Liver (tissue), 9 donors: Measurements from ENCODE around the gene ZFAND2A. TPM values are rescaled to one million over a fixed set of nuclear protein-coding genes. Genes with fewer than 3 reads are reported as not detected.

Experiments
- DNase-seq: peaks from one replicate; pipeline ENCODE4 v3.0.0-alpha.2; 2017; ENCODE audit warnings: low spot score
- H3K27ac ChIP-seq, 2 donors: one replicate each; pipeline ENCODE4 v1.7.0; 2013; ENCODE audit warnings: inconsistent platforms in 2 of 2, low read length in 2 of 2, control low read depth in 1 of 2, low read depth in 1 of 2, mild to moderate bottlenecking in 1 of 2
- H3K27me3 ChIP-seq, 4 donors: one replicate each; pipeline versions ENCODE4 v1.6.1 to v1.7.0; 2013; ENCODE audit warnings: low read length in 3 of 4, inconsistent platforms in 1 of 4, mild to moderate bottlenecking in 1 of 4, moderate library complexity in 1 of 4; ENCODE audit not compliant: control insufficient read depth in 4 of 4, insufficient read depth in 4 of 4
- H3K36me3 ChIP-seq, 4 donors: one replicate each; pipeline versions ENCODE4 v1.6.1 to v1.7.0; 2013; ENCODE audit warnings: low read length in 3 of 4, mild to moderate bottlenecking in 3 of 4, low read depth in 1 of 4, moderate library complexity in 1 of 4; ENCODE audit not compliant: control insufficient read depth in 4 of 4, insufficient read depth in 3 of 4
- H3K4me1 ChIP-seq, 4 donors: one replicate each; pipeline versions ENCODE4 v1.6.1 to v1.7.0; 2013; ENCODE audit warnings: low read length in 3 of 4, mild to moderate bottlenecking in 3 of 4, moderate library complexity in 1 of 4; ENCODE audit not compliant: control insufficient read depth in 4 of 4, insufficient read depth in 4 of 4
- H3K4me3 ChIP-seq, 3 donors: one replicate each; pipeline versions ENCODE4 v1.6.1 to v1.7.0; 2013; ENCODE audit warnings: low read length in 3 of 3, control low read depth in 1 of 3, low read depth in 1 of 3, mild to moderate bottlenecking in 1 of 3
- H3K9ac ChIP-seq, 2 donors: one replicate each; pipeline ENCODE4 v1.7.0; 2013; ENCODE audit warnings: low read length in 2 of 2, mild to moderate bottlenecking in 2 of 2, moderate library complexity in 2 of 2, control low read depth in 1 of 2, low read depth in 1 of 2
- H3K9me3 ChIP-seq, 4 donors: one replicate each; pipeline versions ENCODE4 v1.6.1 to v1.7.0; 2013; ENCODE audit warnings: low read length in 3 of 4; ENCODE audit not compliant: control insufficient read depth in 4 of 4
- EGR1 ChIP-seq, 2 donors: IDR thresholded peaks; 2 replicates each; pipeline ENCODE4 v1.6.1; 2016 to 2018; ENCODE audit warnings: antibody characterized with exemption in 2 of 2, low read depth in 2 of 2
- GABPA ChIP-seq, 2 donors: IDR thresholded peaks in 1 of 2; conservative IDR thresholded peaks in 1 of 2; 2 replicates each; pipeline ENCODE4 v1.6.1; 2016; ENCODE audit warnings: antibody characterized with exemption in 2 of 2, mild to moderate bottlenecking in 1 of 2, moderate library complexity in 1 of 2
- HNF4A ChIP-seq, 2 donors: conservative IDR thresholded peaks; 2 replicates each; pipeline ENCODE4 v1.6.1; 2016; ENCODE audit warnings: antibody characterized with exemption in 2 of 2, mild to moderate bottlenecking in 2 of 2
- HNF4G ChIP-seq: IDR thresholded peaks from 2 replicates; pipeline ENCODE4 v1.6.1; 2016; ENCODE audit warnings: antibody characterized with exemption
- JUND ChIP-seq, 2 donors: IDR thresholded peaks; 2 replicates each; pipeline ENCODE4 v1.6.1; 2016; ENCODE audit warnings: antibody characterized with exemption in 2 of 2
- NR2F2 ChIP-seq: IDR thresholded peaks from 2 replicates; pipeline ENCODE4 v1.6.1; 2016; ENCODE audit warnings: antibody characterized with exemption
- RAD21 ChIP-seq, 2 donors: IDR thresholded peaks; 2 replicates each; pipeline ENCODE4 v1.6.1; 2016; ENCODE audit warnings: antibody characterized with exemption in 2 of 2, mild to moderate bottlenecking in 2 of 2
- RXRA ChIP-seq, 2 donors: IDR thresholded peaks; 2 replicates each; pipeline ENCODE4 v1.6.1; 2017 to 2018; ENCODE audit warnings: antibody characterized with exemption in 2 of 2, mild to moderate bottlenecking in 1 of 2
- SP1 ChIP-seq: IDR thresholded peaks from 2 replicates; pipeline ENCODE4 v1.6.1; 2018; ENCODE audit warnings: antibody characterized with exemption, mild to moderate bottlenecking
- TAF1 ChIP-seq: conservative IDR thresholded peaks from 2 replicates; pipeline ENCODE4 v1.6.1; 2016; ENCODE audit warnings: antibody characterized with exemption, mild to moderate bottlenecking
- YY1 ChIP-seq: IDR thresholded peaks from 2 replicates; pipeline ENCODE4 v1.6.1; 2016; ENCODE audit warnings: antibody characterized with exemption, mild to moderate bottlenecking
- WGBS: extraction: QIAGEN DNeasy Blood & Tissue Kit; methylation state at CpG from one replicate; pipeline ENCODE4 v1.1.7; 2013; 5-methylcytosine and 5-hydroxymethylcytosine counted together
- polyA plus RNA-seq, 2 donors: library from polyadenylated mRNA; stranded (reverse) in 1 of 2; unstranded in 1 of 2; fragments of 200-250 nt in 1 of 2; fragments of >200 nt in 1 of 2; fragmentation: Nextera tagmentation in 1 of 2; extraction: Ambion mirVana in 1 of 2; gene quantifications; one replicate each; pipeline versions ENCODE4 v1.2.1 to v1.2.3, GENCODE V29; 2013 to 2015
- total RNA-seq, 2 donors: library from RNA; depleted of rRNA; stranded (reverse); fragments of >200 nt; gene quantifications; one replicate each; pipeline ENCODE4 v1.2.3, GENCODE V29; 2014
- TF ChIP-seq, protein P1 (sequence below): fragments of 150-350 bp; IDR thresholded peaks from 2 replicates; pipeline ENCODE4 v1.5.1; 2017; ENCODE audit warnings: improper control_type of control experiment, low read depth, low read length; ENCODE audit not compliant: missing input control
- TF ChIP-seq, protein P2 (sequence below): IDR thresholded peaks from 2 replicates; pipeline ENCODE4 v1.6.1; 2016; ENCODE audit warnings: antibody characterized with exemption
- TF ChIP-seq, protein P3 (sequence below): IDR thresholded peaks from 2 replicates; pipeline ENCODE4 v1.6.1; 2016; ENCODE audit warnings: antibody characterized with exemption
- TF ChIP-seq, protein P4 (sequence below): IDR thresholded peaks from 2 replicates; pipeline ENCODE4 v1.6.1; 2016; ENCODE audit warnings: antibody characterized with exemption, mild to moderate bottlenecking
- donor health status: healthy.
- donor health status: healthy.
- donor health status: healthy.
- donor health status: healthy.
- donor health status: healthy.

The ZFAND2A gene
- total and polyA plus RNA-seq, 4 donors = 12.5 to 53.3 (median 33.5) TPM

DNA sequence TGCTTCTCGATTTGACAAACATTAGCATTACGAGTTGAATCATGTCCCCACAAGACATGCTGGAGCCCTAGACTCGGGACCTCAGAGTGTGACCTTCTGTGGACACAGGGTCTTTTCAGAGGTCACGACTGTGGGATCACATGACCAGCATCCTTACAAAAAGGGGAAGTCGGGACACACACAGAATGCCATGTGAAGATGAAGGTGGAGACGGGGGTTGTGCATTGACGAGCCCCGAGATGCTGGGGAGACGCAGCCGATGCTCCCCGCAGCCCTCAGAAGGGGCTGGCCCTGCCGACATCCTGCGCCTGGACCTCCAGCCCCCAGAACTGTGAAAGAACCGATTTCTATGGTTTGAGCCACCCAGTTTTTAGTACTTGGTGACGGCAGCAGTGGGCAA lies 7.5 kb downstream of the ZFAND2A start:
- H3K9me3 ChIP-seq = no peaks in the 10 kb centered on the region
- H3K27ac ChIP-seq = no peak overlapping the region
- 93% methylated on average over 15 of the region's 15 CpGs for WGBS
- peaks cover 4 to 40% (median 22%) of the 10 kb centered on the region in 4 donors for H3K4me1 ChIP-seq
- H3K36me3 ChIP-seq = peaks cover 30 to 40% (median 36%) of the 10 kb centered on the region in 4 donors
- DNase-seq = no peak
- H3K9ac ChIP-seq = no peak overlapping the region
- H3K27me3 ChIP-seq = no peaks in the 10 kb centered on the region
- H3K4me3 ChIP-seq = no peak overlapping the region
- TF ChIP-seq YY1 (no peak), RXRA (IDR thresholded peaks at IDR 0.05) (no peak), HNF4G (no peak)

DNA sequence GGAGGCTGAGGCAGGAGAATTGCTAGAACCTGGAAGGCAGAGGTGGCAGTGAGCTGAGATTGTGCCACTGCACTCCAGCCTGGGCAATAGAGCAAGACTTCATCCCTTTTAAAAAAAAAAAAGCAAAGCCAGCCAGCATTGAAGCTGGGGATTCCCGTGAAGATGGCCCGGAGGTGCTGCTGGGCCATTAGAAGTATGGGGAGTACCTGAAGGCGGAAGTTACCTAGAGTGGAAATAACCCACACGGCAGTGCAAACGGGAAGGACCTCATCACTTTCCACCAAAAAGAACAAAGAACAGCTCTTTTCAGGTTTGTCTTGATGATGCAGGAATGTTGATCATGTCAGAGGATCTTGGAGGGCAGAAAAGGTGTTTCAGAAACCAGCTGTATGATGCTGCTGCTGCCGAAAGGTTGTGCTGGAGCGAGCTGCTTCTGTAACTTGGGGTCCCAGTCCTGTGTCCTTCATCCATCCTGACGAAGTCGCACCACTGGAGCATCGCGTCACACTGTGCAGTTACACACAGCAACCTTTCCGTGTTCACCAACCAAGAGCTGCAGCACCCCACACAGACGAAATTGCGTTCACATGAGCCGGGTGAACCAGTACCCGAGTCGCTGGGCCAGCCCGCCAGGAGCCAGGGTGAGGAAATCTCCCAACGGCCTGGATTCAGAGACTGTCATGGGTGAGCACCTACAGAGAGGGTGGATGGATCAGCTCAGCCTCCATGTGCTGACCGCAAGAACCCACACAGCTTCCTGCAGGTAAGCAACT lies 8.2 kb downstream of the ZFAND2A start:
- TF ChIP-seq JUND (IDR thresholded peaks at IDR 0.05) (no peak), HNF4A (conservative IDR thresholded peaks at IDR 0.05) (no peak), HNF4G (no peak), NR2F2 (no peak), YY1 (no peak), GABPA (IDR thresholded peaks at IDR 0.05 in 1 of 2, conservative IDR thresholded peaks at IDR 0.05 in 1 of 2) (no peak), SP1 (no peak), RAD21 (IDR thresholded peaks at IDR 0.05) (no peak), EGR1 (IDR thresholded peaks at IDR 0.05; ENCODE audit: low read depth in 2 of 2) (no peak), RXRA (IDR thresholded peaks at IDR 0.05) (no peak), TAF1 (no peak)
- TF ChIP-seq, protein P1, sequence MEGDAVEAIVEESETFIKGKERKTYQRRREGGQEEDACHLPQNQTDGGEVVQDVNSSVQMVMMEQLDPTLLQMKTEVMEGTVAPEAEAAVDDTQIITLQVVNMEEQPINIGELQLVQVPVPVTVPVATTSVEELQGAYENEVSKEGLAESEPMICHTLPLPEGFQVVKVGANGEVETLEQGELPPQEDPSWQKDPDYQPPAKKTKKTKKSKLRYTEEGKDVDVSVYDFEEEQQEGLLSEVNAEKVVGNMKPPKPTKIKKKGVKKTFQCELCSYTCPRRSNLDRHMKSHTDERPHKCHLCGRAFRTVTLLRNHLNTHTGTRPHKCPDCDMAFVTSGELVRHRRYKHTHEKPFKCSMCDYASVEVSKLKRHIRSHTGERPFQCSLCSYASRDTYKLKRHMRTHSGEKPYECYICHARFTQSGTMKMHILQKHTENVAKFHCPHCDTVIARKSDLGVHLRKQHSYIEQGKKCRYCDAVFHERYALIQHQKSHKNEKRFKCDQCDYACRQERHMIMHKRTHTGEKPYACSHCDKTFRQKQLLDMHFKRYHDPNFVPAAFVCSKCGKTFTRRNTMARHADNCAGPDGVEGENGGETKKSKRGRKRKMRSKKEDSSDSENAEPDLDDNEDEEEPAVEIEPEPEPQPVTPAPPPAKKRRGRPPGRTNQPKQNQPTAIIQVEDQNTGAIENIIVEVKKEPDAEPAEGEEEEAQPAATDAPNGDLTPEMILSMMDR = no peak
- TF ChIP-seq, protein P2, sequence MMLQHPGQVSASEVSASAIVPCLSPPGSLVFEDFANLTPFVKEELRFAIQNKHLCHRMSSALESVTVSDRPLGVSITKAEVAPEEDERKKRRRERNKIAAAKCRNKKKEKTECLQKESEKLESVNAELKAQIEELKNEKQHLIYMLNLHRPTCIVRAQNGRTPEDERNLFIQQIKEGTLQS = no peak
- TF ChIP-seq, protein P3, sequence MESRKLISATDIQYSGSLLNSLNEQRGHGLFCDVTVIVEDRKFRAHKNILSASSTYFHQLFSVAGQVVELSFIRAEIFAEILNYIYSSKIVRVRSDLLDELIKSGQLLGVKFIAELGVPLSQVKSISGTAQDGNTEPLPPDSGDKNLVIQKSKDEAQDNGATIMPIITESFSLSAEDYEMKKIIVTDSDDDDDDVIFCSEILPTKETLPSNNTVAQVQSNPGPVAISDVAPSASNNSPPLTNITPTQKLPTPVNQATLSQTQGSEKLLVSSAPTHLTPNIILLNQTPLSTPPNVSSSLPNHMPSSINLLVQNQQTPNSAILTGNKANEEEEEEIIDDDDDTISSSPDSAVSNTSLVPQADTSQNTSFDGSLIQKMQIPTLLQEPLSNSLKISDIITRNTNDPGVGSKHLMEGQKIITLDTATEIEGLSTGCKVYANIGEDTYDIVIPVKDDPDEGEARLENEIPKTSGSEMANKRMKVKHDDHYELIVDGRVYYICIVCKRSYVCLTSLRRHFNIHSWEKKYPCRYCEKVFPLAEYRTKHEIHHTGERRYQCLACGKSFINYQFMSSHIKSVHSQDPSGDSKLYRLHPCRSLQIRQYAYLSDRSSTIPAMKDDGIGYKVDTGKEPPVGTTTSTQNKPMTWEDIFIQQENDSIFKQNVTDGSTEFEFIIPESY = no peak
- TF ChIP-seq, protein P4, sequence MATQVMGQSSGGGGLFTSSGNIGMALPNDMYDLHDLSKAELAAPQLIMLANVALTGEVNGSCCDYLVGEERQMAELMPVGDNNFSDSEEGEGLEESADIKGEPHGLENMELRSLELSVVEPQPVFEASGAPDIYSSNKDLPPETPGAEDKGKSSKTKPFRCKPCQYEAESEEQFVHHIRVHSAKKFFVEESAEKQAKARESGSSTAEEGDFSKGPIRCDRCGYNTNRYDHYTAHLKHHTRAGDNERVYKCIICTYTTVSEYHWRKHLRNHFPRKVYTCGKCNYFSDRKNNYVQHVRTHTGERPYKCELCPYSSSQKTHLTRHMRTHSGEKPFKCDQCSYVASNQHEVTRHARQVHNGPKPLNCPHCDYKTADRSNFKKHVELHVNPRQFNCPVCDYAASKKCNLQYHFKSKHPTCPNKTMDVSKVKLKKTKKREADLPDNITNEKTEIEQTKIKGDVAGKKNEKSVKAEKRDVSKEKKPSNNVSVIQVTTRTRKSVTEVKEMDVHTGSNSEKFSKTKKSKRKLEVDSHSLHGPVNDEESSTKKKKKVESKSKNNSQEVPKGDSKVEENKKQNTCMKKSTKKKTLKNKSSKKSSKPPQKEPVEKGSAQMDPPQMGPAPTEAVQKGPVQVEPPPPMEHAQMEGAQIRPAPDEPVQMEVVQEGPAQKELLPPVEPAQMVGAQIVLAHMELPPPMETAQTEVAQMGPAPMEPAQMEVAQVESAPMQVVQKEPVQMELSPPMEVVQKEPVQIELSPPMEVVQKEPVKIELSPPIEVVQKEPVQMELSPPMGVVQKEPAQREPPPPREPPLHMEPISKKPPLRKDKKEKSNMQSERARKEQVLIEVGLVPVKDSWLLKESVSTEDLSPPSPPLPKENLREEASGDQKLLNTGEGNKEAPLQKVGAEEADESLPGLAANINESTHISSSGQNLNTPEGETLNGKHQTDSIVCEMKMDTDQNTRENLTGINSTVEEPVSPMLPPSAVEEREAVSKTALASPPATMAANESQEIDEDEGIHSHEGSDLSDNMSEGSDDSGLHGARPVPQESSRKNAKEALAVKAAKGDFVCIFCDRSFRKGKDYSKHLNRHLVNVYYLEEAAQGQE = no peak
- 86% methylated on average over 20 of the region's 20 CpGs for WGBS
- Histone ChIP-seq H3K4me3 (no peak overlapping the region), H3K4me1 (peaks cover 4 to 37% (median 18%) of the 10 kb centered on the region in 4 donors), H3K9ac (no peak overlapping the region), H3K27ac (no peak overlapping the region), H3K36me3 (peaks cover 30 to 40% (median 36%) of the 10 kb centered on the region in 4 donors), H3K9me3 (no peaks in the 10 kb centered on the region), H3K27me3 (no peaks in the 10 kb centered on the region)
- no peak for DNase-seq
